ENCODE data around the gene CHTF18.

CHTF18 gene

DNA sequence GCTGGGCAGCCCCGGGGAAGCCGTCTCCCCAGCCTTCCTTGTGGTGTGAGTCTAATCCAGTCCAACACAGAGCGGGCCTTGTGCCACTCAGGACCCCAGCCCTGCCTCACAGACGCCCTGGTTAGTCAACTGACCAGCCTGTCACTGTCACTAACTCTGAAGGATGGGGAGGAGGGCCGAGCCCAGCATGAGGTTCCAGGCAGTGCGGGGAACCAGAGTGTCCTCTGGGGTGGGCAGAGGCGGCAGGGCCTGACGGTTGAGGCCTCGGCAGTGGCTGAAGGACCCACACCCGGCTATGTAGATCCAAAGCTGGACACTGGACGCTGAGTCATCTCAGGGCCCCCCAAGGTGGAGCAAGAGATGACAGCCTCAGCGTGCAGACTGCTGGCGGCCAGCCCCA is 8.9 kb upstream of the CHTF18 start:
- Histone ChIP-seq H3K27me3 (ENCODE audit: control insufficient read depth, low read length) (peaks cover 13% of the 10 kb centered on the region), H3F3A (ENCODE audit: control insufficient read depth, insufficient read depth) (no peaks in the 10 kb centered on the region), H3K4me2 (ENCODE audit: low read length) (no peak overlapping the region), H3K4me1 (ENCODE audit: control insufficient read depth, low read length) (no peaks in the 10 kb centered on the region), H3K9me2 (replicated peaks; ENCODE audit: control insufficient read depth, low read length) (no peaks in the 10 kb centered on the region), H3K9me3 (ENCODE audit: control insufficient read depth, insufficient read depth, low read length) (no peaks in the 10 kb centered on the region), H3K36me3 (ENCODE audit: control insufficient read depth, low read length) (peaks cover 2% of the 10 kb centered on the region), H3K27ac (ENCODE audit: low read depth, low read length) (no peak overlapping the region), H3K4me3 (ENCODE audit: low read length) (no peak overlapping the region), H3K79me2 (ENCODE audit: control insufficient read depth, low read length) (no peaks in the 10 kb centered on the region), H4K20me1 (ENCODE audit: control insufficient read depth, insufficient read depth, low read depth, low read length) (0 out of 2 replicates have a peak, but pooled peaks cover 3% of the 10 kb centered on the region)
- TF ChIP-seq, protein P1, sequence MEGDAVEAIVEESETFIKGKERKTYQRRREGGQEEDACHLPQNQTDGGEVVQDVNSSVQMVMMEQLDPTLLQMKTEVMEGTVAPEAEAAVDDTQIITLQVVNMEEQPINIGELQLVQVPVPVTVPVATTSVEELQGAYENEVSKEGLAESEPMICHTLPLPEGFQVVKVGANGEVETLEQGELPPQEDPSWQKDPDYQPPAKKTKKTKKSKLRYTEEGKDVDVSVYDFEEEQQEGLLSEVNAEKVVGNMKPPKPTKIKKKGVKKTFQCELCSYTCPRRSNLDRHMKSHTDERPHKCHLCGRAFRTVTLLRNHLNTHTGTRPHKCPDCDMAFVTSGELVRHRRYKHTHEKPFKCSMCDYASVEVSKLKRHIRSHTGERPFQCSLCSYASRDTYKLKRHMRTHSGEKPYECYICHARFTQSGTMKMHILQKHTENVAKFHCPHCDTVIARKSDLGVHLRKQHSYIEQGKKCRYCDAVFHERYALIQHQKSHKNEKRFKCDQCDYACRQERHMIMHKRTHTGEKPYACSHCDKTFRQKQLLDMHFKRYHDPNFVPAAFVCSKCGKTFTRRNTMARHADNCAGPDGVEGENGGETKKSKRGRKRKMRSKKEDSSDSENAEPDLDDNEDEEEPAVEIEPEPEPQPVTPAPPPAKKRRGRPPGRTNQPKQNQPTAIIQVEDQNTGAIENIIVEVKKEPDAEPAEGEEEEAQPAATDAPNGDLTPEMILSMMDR (IDR thresholded peaks at IDR 0.05; ENCODE audit: low read depth, low read length, poor library complexity, severe bottlenecking) = no peak
- no peak for TF ChIP-seq EZH2phosphoT487 (IDR thresholded peaks at IDR 0.05; ENCODE audit: borderline replicate concordance, low read length)

DNA sequence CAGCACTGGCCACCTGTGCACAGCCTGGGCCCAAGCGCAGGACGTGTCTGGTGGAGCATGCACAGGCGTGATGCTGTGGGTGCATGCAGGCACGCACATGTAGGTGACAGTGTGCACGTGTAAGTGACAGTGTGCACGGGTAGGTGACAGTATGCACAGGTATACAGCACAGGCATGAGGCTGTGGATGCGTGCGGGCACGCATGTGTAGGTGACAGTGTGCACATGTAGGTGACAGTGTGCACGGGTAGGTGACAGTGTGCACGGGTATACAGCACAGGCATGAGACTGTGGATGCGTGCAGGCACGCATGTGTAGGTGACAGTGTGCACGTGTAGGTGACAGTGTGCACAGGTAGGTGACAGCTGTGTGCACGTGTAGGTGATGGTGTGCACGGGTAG is 8.1 kb upstream of the CHTF18 start:
- H3K79me2 ChIP-seq (ENCODE audit: control insufficient read depth, low read length) = no peaks in the 10 kb centered on the region
- TF ChIP-seq, protein P1 (IDR thresholded peaks at IDR 0.05; ENCODE audit: low read depth, low read length, poor library complexity, severe bottlenecking) = no peak
- TF ChIP-seq EZH2phosphoT487 (IDR thresholded peaks at IDR 0.05; ENCODE audit: borderline replicate concordance, low read length) = no peak
- H3K4me1 ChIP-seq (ENCODE audit: control insufficient read depth, low read length) = no peaks in the 10 kb centered on the region
- peaks cover 9% of the 10 kb centered on the region for H3K36me3 ChIP-seq (ENCODE audit: control insufficient read depth, low read length)
- H3K4me2 ChIP-seq (ENCODE audit: low read length) = no peak overlapping the region
- peaks cover 3% of the 10 kb centered on the region; the same call in 1 of the 2 replicates for H4K20me1 ChIP-seq (ENCODE audit: control insufficient read depth, insufficient read depth, low read depth, low read length)
- H3K27me3 ChIP-seq (ENCODE audit: control insufficient read depth, low read length) = peaks cover 13% of the 10 kb centered on the region
- H3K9me3 ChIP-seq (ENCODE audit: control insufficient read depth, insufficient read depth, low read length) = no peaks in the 10 kb centered on the region
- H3K27ac ChIP-seq (ENCODE audit: low read depth, low read length) = no peak overlapping the region
- no peaks in the 10 kb centered on the region for H3F3A ChIP-seq (ENCODE audit: control insufficient read depth, insufficient read depth)
- no peak overlapping the region for H3K4me3 ChIP-seq (ENCODE audit: low read length)
- no peaks in the 10 kb centered on the region for H3K9me2 ChIP-seq (replicated peaks; ENCODE audit: control insufficient read depth, low read length)

DNA sequence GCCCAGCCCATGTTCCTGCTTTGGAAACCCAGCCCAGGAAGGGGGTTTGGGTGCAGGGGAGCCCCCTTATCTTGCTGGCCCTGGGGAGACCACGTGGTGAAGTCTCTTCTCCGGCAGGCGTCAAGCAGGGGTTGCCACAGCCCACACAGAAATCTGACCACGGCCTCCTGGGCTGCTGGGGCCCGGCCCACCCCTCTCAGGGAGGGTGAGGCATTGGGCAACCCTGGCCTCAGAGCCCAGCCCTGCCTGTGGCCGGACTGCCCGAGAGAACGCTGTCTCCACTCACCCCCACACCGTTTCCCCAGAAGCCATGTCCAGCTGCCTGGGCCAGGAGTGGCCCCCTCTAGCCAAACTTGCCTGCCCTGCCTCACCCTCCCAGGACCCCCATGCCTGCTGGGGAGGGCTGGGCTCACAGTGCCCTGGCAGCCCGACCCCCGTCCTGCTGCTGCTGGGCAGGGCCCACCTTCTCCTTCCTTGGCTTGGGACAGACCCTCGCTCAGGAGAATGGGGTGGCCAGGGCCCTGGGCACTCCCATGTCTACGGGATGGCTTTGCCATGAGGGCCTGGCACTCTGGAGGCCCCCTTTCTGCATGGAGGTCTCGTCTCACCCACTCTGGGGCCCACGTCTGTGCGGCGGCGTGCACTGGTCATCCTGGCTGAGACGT is 6.9 kb upstream of the CHTF18 start:
- no peaks in the 10 kb centered on the region for H3K9me2 ChIP-seq (replicated peaks; ENCODE audit: control insufficient read depth, low read length)
- TF ChIP-seq, protein P1 (IDR thresholded peaks at IDR 0.05; ENCODE audit: low read depth, low read length, poor library complexity, severe bottlenecking) = no peak
- no peak for TF ChIP-seq EZH2phosphoT487 (IDR thresholded peaks at IDR 0.05; ENCODE audit: borderline replicate concordance, low read length)
- no peak overlapping the region for H3K4me2 ChIP-seq (ENCODE audit: low read length)
- peaks cover 3% of the 10 kb centered on the region; the same call in 1 of the 2 replicates for H4K20me1 ChIP-seq (ENCODE audit: control insufficient read depth, insufficient read depth, low read depth, low read length)
- H3K79me2 ChIP-seq (ENCODE audit: control insufficient read depth, low read length) = peaks cover 8% of the 10 kb centered on the region
- no peak overlapping the region for H3K27ac ChIP-seq (ENCODE audit: low read depth, low read length)
- no peaks in the 10 kb centered on the region for H3K4me1 ChIP-seq (ENCODE audit: control insufficient read depth, low read length)
- no peaks in the 10 kb centered on the region for H3K9me3 ChIP-seq (ENCODE audit: control insufficient read depth, insufficient read depth, low read length)
- H3K4me3 ChIP-seq (ENCODE audit: low read length) = no peak overlapping the region
- peaks cover 13% of the 10 kb centered on the region for H3K27me3 ChIP-seq (ENCODE audit: control insufficient read depth, low read length)
- no peaks in the 10 kb centered on the region for H3F3A ChIP-seq (ENCODE audit: control insufficient read depth, insufficient read depth)
- H3K36me3 ChIP-seq (ENCODE audit: control insufficient read depth, low read length) = peaks cover 20% of the 10 kb centered on the region
